ENCODE data around the gene ACER3.
"Not testable (repeated sequence)": the region's sequence is repeated elsewhere in the genome, so short reads cannot be mapped to it uniquely, and the experiment has no call there.

The ACER3 gene

DNA sequence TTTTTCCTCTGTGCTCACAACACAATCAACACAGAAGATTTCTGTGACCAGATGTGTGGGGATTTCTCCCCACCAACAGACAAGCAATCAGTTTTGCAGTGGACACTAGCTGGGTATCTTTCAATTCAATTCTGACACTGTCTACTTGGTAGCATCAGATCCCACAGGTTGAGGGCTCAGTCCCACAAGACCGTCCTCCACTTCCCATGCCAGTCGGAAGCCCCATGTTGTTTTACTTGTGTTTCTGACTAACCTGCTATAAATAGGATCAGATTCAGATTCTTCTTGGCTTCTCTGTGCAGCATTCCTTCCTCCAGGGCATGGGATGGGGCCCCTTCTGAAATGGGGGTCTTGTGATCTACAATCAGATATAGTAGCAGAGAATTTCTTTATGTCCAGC is 19.6 kb downstream of the ACER3 start:
- no peak for DNase-seq

DNA sequence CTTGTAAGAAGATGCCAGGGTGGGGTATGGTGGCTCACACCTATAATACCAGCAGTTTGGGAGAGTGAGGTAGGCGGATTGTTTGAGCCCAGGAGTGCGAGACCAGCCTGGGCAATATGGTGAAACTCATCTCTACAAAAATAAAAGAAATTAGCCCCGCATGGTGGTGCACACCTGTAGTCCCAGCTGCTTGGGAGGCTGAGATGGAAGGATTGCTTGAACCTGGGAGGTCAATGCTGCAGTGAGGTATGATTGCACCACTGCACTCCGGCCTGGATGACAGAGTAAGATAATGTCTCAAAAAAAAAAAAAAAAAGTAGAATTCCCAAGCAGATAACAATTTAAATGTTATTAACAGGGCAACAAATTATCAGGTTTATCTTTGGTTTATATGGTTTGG is 20.2 kb downstream of the ACER3 start:
- DNase-seq = no peak

DNA sequence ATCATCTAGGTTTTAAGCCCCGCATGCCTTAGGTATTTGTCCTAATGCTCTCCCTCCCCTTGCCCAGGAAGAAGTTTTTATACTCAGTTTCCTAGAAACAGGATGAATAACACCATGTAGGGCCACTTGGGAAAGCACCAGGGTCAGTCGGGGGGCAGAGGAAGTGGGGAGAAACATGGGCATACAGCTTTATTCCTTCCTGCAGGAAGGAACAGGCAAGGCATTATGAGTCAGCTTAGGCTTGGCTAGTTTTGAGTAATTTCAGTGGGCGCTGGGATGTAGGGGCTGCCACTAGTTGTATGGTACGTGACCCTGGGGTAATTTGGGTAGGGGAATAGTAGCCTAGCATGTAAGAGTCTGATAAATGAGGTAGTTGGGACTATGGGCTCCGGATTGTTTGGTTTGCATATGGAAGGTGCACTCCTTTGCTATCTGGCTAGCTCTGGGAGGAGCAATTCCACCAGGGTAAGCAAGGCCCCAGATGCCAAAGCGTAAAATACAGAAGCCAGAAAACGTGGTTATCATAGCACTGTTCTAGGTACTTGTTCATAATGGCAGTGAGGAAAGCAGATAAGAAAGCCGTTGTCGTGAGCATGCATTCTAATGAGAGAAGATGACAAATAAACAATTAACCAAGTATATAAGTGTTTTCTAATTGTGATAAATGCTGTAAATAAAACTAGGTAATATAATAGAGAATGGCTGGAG is 24.8 kb downstream of the ACER3 start:
- no peak for DNase-seq

DNA sequence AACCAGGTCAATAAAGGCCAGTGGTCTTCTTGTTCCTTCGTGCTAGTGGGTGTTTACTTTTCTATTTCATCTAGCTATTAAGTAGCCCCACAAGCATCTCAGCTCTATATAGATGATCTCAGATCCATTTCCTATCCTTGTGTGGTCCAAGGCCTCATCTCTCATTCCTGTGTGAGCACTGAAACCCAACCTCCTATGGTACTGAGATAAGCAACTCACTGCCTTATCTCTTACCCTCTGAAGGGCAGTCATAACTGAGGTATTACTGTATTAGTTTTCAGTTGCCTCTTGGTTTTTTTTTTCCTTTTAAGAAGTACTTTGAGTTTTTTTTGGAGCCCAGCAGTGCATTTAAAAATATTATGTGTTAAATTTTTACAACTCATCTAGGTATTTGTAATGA is 28.3 kb downstream of the ACER3 start:
- DNase-seq = no peak

DNA sequence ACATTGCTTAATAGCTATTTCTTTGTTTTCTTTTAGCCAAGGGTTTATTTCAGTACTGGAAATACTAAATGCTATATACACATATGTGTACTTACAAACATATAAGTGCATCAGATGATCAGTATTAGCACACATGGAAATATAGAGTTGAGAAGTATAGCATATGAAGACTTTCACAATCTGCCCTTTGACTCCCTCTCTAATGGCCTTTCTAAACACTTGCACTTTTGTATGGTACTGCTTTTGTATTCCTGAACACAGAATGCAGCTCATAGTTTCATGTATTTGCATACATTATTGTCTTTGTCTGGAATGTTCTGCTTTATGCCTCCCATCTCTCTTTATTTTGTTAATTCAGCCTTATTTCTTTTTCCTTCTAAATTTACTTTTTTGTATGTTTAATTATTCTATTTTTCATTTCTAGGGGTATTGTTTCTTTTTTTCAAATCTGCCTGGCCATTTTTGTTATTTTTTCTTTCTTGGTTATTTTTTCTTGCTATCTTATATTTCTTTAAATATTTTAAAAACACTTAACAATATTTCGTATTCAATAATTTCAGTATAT is 28.8 kb downstream of the ACER3 start:
- DNase-seq = no peak

DNA sequence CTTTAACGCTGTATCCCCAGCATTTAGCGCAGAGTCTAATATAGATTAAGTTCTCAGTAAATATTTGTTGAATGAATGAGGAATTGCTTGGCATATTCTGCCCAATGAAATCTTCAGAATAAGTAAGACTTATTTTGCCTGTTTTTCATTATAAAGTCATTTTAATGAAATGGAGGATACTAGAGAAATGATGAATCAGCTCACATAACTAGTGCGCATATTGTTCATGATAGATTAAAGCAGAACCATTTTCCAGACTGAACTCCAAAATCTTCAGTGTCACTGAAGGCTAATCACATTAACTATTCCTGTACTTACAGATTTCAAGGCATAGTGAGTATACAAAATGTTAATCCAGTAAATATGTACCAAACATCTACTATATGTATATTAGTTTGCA is 29.6 kb downstream of the ACER3 start:
- no peak for DNase-seq

DNA sequence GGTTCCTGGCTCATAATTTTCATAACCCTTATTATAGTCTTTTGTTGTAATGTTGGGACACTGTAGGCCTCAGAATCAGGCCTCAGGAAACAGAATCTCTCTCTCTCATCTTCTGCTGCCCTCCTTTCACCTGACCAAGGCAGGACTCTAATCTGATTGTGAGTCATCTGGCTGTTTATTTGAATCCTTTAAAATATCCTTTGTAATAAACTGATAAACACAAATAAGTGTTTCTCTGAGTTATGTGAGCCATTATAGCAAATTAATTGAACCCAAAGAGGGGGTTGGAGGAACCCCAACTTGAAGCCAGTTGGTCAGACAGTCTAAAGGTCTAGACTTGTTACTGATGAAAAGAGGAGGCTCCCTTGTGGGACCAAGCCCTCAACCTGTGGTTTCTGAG is 30.6 kb downstream of the ACER3 start:
- no peak for DNase-seq

DNA sequence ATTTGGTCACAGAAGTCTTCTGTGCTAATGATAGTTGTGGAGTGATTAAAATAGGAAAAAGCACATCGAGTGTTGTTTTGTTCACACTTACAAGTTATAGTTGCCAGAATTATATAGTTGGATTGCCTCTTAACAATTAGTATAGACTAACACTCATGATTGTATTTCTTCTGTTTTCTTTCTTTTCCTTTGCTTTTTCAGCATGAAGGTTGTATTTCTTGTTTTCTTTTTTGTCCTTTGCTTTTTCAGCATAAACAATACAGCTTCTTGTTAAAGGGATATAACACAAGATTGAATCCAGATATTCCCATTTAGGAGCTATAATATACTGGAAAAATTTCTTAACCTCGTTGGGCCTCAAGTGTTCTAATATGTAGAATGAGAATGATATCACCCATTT is 31.1 kb downstream of the ACER3 start:
- no peak for DNase-seq

DNA sequence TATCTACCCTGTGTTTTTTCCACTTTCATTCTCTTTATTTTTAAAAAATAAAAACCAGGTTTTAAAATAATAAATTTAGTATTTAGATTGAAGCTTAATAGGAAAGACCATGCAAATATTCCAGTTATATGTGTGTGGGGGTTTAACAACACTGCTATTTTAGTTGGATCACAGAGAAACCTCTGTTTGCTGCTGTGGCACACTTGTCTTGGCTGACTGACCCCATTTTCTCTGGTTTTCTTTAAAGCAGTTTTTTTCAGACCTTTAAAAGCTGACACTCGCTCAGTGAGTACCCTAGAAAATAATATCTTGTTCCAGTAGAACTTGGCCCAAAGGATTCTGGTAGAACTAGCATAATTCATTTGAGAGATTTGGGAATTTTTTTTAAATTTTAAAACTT is 31.6 kb downstream of the ACER3 start:
- no peak for DNase-seq

DNA sequence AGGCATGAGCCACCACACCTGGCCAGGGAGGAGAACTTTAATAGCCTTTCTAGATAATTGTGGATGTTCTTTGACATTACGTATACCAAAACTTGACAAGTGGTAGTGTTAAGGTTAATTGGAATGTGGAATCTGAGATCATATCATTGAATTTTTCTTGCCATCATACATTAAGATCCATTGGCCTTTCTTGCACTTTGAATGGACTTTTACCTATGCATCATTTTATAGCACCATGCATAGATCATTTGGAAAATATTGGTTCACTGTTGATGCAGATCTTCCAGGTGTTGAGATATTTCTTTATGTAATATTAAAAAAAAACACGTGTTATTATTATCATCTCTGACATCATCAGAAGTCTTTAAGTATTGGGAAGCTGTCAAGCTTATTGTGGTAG is 36.5 kb downstream of the ACER3 start:
- DNase-seq = no peak

DNA sequence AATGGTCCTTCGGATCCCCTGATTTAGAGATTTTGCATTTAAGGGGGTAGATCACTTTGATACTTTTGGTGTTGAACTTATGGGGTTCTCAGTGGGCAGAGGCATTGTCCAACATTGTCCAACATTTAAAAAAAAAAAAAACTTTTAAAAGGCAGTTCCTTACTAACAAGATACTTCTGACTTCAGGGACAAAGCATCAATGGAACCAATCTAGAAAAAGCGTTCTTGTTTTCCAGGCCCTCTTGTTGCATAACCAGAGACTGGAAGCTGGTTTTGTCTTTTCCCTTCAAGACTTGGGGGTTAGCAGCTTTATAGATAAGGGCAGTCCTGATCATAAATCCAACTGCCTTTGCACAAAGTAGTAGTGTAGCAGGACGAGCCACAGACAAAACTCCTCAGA is 40.4 kb downstream of the ACER3 start:
- DNase-seq = no peak

DNA sequence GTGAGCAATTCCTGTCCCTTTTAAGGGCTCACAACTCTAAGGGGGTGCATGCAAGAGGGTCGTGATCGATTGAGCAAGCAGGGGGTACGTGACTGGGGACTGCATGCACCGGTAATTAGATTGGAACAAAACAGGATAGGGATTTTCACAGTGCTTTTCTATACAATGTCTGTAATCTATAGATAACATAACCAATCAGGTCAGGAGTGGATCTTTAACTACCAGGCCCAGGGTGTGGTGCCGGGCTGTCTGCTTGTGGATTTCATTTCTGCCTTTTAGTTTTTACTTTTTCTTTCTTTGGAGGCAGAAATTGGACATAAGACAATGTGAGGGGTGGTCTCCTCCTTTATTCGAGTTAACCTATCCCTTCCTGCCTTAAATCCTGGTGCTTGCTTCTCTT is 40.9 kb downstream of the ACER3 start:
- DNase-seq = not testable (repeated sequence)

DNA sequence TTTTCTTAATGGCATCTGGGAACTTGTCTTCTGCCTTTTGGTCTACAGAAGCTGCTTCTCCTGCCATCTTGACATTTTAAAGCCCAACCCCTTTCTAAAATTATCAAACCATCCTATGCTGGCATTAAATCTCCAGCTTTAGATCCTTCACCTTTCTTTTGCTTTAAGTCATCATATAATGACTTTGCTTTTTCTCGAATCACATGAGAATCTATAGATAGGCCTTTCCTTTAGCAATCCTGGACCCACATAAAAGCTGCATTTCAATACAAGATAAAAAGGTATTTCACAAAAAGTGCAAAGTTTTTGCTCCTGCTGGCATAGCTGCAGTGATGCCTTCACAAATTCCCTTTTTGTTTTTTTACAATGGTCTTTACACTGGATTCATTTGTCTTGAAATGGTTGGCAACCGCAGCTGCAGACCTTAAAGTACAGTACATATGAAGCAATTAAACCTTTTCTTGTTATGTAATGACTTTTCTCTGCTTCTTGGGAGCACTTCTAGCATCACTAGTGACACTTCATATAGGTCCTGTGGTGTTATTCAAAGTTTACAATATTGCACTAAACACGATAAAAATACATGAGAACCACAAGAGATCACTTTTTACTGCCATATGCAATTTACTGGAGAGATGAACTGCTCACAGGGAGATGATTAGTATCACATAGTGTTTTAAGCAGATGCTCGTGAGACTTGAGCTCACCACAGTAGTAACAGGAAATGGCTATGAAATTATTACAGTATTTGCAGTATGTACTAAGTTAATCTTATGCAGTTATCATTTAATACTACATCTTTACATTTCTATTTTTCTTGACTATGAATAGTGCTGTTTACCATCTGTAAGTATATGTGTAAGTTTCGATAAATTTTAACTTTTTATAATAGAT is 41.6 kb downstream of the ACER3 start:
- DNase-seq = no peak

DNA sequence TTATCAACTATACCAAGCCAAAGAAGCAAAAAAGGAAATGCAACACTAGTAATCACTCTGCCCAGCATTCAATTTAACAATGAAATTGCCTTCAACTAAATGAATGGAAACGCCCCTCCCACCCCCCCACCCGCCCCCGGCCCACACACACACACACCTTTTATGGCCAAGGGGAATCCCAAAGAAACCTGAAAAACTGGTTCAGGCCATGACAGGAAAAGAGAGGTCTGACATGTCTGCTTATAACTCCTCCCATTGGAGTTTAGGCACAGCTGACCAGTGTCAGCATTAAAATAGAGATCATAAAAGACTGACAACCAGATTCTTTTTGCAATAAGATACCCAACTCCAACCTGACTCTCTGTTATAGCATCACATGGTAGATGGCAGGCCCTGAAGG is 42.6 kb downstream of the ACER3 start:
- DNase-seq = no peak

DNA sequence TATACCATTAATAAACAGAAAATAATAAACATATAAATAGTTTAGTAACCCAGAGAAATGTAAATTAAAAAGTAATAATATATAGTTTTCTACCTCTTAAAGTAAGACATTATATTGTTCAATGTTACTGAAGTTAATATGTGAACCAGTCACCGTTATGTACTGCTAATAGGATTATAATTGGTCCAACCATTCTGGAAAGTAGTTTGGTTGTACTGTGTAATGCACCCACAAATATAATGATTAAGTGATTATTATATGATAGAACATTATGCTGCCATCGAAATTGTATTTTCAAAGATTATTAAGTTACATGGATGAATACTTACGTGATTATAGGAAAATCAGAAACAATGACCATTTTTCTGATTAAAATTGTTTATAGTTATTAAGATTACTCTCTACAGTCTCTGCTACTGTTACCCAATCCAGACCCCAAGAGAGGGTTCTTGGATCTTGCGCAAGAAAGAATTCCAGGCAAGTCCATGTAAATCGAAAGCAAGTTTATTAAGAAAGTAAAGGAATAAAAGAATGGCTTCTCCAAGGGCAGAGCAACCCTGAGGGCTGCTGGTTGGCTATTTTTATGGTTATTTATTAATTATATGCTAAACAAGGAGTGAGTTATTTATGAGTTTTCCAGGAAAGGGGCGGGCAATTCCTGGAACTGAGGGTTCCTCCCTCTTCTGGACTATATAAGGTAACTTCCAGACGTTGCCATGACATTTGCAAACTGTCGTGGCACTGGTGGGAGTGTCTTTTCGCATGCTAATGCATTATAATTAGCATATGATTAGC is 50.1 kb downstream of the ACER3 start:
- DNase-seq = no peak

DNA sequence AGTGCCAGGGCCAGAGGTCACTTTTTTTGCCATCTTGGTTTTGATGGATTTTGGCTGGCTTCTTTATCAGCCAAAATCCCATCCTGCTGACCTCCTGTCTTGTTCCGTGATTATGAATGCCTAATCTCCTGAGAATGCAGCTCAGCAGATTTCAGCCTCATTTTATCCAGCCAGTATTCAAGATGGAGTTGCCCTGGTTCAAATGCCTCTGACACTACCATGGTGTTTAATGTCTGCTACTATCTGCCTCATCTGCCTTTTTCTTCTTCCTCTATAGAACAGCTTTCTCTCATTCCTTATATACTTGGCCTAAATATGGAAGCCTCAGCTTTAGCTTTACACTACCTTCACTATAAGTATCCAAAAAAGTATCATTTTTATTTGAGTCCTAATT is 50.7 kb downstream of the ACER3 start:
- no peak for DNase-seq

DNA sequence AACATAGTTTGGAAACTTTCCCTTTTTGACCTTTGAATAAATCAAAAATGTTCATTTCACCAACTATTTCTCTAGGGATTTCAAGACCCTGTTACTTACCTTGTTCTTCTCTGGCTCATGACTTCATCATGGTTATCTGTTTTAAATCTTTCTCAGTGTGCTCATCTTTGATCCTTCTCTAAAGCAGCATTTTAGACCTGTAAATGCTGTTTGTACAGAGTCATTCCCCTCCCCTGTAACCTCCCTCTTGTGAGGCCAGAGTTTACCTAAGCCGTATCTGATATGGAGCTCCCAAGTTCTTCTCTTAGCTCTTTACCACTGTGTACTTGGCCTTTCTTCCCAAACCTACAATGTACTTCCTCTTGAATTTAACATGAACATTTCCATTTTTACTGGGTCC is 56.0 kb downstream of the ACER3 start:
- DNase-seq = no peak

DNA sequence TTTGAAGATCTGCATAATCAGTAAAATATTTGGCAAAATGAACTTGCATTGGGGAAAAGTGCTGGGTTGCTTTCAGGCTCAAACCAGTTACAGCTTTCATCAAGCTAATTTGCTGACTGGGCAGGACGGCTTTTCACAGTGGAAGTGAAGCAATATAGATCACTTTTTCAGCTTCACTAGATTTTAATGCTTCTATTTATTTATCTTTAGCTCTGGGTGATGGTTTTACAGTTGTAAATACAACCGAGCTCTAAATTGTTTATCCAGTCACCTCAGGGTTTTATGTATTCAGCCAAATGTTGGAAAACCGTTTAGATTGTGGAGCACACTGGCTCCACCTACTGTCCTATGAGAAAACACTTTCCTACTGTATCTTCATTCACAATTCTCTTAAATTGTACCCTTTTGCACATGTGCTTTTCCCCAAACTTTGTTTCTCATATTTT is 58.2 kb downstream of the ACER3 start:
- DNase-seq = no peak

DNA sequence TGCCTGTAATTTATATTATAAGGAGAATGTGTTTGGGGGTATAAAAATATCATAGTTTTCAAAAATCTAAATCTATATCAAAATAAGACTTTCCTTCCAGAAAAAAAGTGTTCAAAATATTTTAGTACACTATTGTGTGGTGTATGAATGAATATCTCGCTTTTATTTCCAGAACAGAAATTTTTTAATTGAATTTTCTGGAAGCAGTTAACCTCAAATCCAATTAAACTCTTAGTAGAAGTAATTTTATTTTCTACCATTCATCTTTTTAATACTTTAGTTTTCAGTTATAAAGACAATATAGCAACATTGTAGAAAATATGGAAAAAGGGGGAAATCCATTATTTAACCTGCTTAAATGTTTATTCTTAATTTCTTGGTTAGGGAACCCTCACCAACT is 58.7 kb downstream of the ACER3 start:
- no peak for DNase-seq

DNA sequence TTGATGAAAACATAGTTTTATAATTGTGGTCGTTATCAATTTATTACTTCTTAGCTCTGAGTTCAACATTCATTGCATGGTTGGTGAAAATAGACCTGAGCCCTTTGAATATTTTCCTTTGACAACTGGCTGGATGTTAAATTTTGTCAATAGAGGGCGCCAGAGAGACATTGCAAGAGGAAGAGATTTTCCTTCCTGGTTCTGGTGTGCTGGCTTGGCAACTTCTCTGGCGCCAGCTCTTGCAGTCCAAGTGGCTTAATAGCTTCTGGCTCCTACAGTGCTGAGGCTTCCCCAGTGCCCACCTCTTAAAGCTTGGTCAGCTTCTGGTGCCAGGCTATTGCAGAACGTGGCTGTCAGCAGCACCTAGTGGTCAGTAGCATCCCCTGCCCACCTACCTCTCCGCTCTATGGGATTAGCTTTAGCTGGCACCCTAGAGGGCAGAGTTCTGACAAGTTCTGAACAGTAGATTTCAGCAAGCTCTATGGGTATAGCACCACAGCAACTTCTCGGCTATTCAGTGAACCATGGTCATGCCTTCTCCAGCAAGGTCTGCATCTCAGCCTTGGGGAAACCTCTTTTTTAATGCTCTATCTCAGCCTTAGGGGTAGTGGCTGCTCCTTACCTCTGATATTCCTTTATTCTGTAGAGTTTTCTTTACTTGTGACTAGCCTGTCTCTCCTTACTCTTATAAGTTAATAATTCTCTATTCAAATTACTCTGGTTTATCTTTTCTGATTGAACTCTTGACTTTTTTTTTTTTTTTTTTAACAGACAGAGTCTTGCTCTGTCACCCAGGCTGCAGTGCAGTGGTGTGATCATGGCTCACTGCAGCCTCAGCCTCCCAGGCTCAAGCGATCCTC is 59.4 kb downstream of the ACER3 start:
- peak; percentile 52 for DNase-seq

DNA sequence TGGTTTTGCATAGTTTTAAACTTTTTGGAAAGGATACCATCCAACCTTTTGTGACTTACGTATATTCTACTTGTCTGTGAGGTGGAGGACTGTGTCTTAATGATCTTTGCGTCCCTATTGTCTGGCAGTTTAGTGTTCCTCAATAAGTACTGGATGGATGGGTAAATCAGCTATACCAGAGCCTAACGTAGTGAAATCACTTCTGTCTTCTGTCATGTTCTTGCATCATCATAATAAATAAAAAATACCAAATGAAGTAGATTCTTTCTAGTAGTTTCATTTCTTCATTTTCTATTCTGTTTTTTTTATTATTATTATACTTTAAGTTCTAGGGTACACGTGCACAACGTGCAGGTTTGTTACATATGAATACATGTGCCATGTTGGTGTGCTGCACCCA is 66.4 kb downstream of the ACER3 start:
- DNase-seq = no peak

DNA sequence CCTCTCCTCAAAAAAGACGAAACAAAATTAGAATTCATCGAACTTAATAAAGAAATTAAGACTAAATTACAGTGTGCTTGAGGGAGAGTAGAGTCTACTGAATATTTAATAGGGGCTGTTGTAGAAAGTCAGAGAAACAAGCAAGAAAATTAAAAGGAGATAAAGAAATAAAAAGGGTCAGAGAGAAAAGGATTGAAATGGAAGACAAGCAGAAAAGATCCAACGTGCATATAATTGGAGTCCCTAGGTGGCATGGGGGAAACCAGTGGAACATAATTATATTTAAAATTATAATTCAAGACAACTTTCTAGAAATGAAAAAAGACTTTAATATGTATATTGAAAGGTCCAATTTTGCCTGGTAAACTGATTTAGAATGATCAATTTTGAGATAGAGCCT is 74.3 kb downstream of the ACER3 start:
- no peak for DNase-seq

Data from CD4-positive, alpha-beta T cell treated with Interleukin-15 for 1 hour (primary cell).